Amniotic stem cell (primary cell): ENCODE measurements around the gene ITGB4.

ENCODE experiments used
- DNase-seq: peaks from one replicate; lab custom pipeline; 2025; lab: John Stamatoyannopoulos, UW

The ITGB4 gene

DNA sequence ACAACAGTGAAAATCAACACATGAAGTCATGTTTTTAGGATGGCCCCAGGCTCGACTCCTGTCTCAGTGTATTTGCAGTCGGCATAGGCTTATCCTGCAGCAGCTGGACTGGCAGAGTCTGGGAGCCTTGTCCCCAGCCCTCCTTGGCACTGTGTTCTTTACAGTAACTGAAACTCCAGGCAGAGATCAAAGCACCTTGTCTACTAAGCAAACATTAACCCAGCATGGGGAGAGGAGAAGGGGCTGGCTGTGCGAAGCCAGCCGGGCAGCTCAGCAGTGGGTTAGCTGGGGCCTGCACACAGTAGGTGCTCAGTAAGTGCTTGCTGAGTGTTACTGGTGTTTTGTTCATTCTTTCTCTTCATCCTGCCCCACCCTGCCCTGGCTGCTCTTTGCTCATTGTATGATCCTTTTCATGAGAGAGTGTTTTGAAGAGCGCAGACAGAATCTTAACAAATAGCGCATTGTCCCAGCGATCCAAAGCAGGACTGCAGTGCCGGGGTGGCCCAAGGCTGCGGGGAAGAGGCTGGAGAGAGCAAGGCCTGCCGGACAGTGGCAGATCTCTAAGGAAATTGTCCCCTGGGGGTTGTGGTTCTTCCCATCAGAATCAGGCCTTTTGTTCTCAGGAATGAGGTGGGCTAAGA lies 23.5 kb upstream of the ITGB4 start:
- no peak for DNase-seq

DNA sequence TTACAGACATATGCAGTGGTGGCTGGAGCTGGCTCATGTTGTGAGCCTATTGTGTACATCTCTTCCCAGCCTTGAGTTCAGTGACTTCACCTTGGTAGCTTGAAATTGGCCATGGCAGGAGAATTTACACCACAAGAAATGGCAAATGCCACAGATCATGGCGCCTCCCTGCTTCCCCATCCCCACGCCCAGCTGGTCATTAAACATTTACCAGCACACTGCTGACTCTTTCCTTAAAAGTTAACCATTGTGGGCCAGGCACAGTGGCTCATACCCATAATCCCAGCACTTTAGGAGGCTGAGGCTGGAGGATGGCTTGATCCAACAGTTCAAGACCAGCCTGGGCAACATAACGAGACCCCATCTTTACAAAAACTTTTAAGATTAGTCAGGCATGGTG lies 22.6 kb upstream of the ITGB4 start:
- DNase-seq = no peak

GRCh38 chr17:75701288-75701687 lies 20.0 kb upstream of the ITGB4 start:
- DNase-seq = no peak

DNA sequence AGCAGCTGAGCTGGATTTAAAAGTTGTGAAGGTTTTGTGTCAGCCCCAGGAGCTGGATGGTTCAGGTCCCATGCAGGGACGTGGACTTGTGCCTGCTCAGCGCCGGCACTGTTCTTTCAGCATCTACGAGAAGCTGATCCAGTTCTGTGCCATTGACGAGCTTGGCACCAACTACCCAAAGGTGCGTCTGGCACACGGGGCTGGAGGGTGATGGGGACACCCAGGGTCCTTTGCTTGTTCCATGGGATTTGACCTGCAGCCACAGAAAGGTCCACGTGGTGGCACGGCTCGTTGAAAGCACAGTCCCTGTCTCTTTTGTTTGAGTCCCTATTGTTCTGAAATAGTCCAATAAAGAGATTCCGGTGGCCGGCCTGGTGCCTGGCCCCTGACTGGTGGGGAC lies 18.1 kb upstream of the ITGB4 start:
- no peak for DNase-seq

DNA sequence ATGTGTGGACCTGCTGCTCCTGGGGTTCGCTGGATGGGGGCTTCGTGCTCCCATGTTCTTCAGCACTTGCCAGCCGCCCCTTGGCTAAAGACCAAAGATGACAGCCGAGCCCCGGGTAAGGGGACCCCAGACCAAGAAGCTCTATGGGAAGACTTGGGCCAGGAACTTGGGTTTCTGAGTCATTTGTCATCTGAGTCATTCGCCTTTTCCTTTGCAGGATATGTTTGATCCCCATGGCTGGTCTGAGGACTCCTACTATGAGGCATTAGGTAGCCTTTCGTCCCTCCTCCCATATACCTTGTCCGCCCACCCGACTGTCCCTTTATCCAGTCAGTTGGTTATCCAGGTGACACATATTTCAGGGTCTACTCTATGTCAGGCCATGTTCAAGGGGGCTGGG lies 17.7 kb upstream of the ITGB4 start:
- DNase-seq = no peak

DNA sequence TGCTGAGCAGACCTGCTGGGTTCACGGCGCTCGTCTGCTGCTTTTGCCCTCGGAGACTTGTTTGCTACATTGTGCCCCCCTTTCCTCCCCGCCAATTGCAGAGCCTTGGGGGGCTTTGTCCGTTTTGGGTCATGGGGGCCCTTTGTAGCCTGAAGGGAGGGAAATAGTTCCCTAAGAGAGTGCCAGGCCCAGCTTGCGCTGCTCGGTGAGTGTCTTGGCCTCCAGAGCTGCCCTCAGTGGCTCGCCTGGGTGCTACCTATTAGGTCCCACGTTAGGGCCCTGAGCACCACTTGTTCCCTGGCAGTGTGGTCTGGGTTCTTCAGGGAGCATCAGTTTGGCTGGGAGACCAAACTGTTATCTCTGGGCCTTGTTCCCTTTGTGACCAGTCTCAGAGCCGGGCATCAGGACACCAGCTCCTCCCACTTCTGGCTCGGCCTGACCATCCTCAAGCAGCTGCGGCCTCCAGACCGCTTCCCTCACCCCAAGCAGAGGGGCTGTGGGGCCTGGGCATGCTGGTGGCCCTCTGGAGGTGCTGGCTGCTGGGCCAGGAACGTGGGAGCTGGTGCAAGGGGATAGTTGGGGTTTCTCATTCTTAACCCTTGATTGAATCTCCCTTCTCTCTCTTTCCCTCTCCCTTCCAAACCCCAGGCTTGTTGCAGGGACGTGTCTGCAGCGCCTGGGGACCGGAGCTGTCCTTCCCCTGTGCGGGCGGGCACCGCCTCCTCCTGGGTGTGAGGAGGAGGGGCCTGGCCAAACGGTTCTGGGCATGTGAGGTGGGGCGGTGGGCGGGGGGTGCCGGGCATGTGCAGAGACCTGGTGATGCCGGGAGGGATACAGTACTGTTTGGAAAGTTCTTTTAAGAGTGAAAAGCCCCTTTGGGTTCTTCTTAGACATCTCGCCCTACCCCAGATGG lies 16.0 kb upstream of the ITGB4 start:
- no peak for DNase-seq

DNA sequence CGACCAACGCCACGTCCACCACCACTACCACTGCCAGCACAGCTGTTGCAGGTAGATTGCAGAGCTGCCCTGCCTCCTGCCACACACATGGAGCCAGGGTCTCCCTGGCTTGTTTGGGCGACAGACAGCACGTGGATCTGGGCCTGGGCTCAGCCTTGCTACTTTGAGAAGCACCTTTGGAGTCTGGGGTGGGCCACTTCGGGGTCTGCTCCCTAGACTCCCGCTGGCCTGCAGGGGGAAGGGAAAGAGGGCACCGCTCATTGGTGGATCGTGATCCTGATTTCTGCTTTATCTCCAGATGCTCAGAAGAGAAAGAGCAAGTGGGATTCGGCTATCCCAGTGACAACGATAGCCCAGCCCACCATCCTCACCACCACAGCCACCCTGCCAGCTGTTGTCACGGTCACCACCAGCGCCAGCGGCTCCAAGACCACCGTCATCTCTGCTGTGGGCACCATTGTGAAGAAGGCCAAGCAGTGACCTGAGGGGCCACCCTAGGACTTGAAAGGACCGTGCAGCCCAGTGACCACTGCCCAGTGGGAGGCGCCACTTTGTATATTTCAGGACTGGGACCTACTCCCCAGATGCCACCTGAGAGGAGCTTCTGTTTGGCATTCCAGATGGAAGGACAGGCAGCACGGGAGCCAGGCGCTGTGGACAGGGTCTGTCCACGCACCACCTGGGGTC lies 15.1 kb upstream of the ITGB4 start:
- no peak for DNase-seq

DNA sequence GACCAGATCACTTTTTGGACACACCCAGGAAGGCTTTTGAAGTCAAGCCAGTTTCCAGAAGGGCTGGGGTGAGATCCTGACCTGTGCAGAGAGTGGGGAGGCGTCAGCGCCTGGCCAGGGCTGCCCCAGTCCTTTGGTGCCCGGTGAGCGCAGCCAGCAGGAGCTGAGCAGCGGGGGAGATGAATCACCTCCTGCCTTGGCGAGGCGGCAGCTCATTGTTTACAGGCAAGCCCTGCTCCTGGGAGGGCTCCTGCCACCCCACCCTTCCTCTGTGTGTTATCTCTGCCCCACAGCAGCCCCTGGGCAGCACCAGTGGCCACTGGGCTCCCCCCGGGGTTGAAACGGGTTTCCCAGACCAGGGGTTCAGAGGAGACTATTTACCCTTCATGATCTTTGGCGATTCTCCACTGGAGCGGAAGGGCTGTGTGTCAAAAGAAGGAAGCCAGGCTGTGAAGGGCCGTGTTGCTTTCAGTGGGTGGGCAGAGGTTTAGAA lies 14.1 kb upstream of the ITGB4 start:
- no peak for DNase-seq

DNA sequence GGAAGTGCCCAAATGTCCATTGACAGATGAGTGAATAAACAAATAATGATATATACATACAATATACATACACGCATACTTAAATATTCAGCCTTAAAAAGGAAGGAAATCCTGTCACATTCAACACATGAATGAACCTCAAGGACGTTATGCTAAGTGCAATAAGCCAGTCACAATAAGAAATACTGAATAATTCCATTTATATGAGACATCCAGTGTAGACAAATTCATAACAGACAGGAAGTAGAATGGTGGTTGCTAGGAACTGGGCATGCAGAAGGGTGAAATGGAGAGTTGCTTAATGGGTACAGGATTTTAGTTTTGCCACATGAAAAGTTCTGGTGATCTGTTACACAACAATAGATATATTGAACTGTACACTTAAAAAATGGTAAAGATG lies 8.8 kb upstream of the ITGB4 start:
- no peak for DNase-seq

GRCh38 chr17:75719732-75720131 lies 1.5 kb upstream of the ITGB4 start:
- DNase-seq = no peak

GRCh38 chr17:75721463-75722011 lies 278 bp downstream of the ITGB4 start:
- no peak for DNase-seq

DNA sequence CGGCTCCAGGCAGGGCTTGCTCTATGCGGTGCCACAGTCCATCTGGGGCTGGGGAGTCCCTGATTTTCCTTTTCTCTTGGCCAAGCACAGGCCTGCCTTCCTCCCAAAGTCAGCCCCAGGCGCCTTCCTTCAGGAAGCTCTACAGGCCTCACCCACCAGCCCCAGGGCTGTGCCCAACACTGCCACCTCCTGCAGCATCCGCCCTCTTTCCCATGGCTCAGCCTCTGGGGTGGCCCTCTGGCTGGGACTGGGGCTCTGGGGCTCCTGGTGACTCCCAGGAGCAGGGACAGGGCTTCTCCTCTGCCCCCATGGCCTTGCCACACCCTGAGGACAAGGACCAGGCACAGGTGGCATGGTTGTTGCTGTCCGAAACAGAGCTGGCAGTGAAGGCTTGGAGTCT lies 817 bp downstream of the ITGB4 start:
- no peak for DNase-seq

DNA sequence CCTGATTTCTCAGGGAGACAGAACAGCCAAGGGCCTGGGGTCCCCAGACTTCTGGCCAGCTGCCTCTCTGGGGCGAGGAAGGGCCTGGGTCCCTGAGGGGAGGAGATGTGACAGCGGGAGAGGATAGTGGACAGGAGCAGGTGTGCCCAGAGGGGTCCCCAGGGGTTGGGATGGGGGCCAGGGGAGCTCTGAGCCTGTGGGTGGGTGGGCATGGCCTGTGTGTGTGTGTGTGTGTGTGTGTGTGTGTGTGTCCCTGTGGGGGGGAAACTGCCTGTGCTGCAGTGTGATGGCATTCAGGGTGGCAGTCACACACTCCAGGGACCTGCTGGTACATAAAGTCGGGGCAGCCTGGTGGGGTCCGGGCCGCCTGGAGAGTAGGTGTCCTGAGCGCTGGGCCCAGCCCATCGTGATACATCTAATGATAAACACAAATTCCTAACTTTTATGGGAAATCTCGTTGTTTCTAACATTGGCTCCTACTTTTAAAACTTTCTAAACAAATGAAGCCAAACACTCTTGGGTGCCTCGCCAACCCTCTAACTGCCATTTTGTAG lies 1.4 kb downstream of the ITGB4 start:
- DNase-seq = no peak

DNA sequence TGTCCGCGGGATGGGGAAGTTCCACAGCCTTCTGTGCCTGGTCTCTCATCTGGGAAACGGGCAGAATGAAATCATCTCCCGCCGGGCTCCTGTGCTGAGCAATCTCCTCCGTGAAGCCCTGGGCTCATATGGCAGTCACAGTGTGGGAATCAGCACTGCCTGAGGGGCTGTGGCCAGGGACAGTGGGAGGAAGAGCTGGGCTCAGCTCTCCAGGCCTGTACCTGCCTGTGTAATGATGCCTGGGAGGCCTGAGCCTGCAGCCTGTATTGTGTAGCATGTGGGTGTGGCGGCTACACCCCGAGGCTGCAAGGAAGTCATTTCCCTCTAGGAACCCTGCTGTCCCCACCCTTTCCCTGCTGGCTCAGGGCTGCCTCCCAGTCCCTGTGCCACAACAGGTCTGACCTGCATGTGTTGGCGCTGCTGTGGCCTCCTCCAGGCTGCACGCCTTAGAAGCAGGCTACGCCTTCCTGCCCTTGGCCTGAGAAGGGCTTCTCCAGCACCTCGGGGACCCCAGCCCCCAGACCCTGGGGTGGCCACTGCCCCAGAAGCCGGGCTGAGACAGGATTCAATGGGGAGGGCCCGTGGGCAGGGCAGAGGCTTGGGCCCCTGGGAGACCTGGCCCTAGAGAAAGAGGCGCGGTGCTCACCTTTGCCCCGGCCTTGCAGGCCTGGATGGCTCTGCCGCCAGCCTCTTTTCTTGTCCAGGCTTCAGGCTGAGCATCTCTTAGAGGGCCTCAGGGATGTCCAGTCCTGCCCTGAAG lies 2.1 kb downstream of the ITGB4 start:
- no peak for DNase-seq

- DNase-seq = no peak
These were observed 3.1 kb downstream of the ITGB4 start for GRCh38 chr17:75724016-75725003.

DNA sequence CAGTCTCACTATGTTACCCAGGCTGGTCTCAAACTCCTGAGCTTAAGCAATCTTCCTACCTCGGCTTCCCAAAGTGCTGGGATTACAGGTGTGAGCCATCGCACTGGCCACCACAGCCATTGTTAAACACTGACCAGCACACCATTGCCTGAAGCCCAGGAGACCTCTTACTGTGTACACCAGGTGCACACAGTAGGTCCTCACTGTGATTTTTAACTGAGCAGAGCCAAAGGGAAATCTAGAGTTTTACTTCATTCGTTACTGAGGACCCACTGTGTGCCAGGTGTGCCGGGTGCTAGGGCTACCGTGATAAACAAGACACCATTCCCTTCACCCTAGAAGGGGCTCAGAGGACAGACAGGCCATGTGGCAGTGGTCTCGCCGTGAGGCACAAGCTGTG lies 4.2 kb downstream of the ITGB4 start:
- DNase-seq = no peak

DNA sequence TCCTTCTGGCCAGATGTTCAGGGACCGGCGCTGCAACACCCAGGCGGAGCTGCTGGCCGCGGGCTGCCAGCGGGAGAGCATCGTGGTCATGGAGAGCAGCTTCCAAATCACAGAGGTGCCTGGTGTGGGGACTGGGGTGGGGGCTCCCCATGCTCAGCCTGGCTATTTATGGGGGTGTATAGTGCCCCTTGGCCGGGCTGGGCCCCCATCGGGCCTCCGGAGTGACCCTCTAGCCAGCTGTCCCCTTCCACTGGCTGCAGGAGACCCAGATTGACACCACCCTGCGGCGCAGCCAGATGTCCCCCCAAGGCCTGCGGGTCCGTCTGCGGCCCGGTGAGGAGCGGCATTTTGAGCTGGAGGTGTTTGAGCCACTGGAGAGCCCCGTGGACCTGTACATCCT lies 6.1 kb downstream of the ITGB4 start:
- no peak for DNase-seq

DNA sequence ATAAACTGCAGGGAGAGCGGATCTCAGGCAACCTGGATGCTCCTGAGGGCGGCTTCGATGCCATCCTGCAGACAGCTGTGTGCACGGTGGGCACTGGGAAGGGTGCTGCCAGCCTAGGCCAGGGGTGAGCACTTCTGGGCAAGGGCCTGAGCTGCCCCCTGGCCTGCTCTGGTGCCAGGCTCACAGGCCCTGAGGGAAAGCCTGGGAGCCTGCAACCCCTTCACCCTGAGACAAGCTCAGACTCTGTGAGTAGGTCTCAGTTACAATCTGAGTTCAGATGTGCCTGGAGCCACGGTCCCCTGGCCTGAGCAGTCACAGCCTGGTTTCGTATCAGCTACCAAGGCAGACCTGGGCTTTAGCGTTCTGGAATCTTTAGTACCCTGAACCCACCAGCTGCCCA lies 8.1 kb downstream of the ITGB4 start:
- no peak for DNase-seq

- no peak for DNase-seq
These were observed 8.8 kb downstream of the ITGB4 start for GRCh38 chr17:75730065-75730464.

GRCh38 chr17:75731086-75731715 lies 9.9 kb downstream of the ITGB4 start:
- no peak for DNase-seq
